MM.1S (cell line): Measurements from ENCODE around the gene FZD7.

ENCODE experiments used
- DNase-seq: peaks from one replicate; pipeline ENCODE4 v3.0.0-alpha.2; 2015
- H2AFZ ChIP-seq: fragments of 300-600 bp; sonication (generic); 2 replicates; pipeline ENCODE4 v1.6.0; 2016; ENCODE audit warnings: antibody characterized with exemption, low read length
- H3F3A ChIP-seq: fragments of 300-600 bp; sonication (generic); 2 replicates; pipeline ENCODE4 v1.6.1; 2016; ENCODE audit warnings: mild to moderate bottlenecking, antibody characterized with exemption, low read length, moderate library complexity, mixed read lengths; ENCODE audit not compliant: insufficient read depth
- H3K27ac ChIP-seq: fragments of 300-600 bp; sonication (generic); 2 replicates; pipeline ENCODE4 v1.5.1; 2016; ENCODE audit warnings: mild to moderate bottlenecking, low read length
- H3K27me3 ChIP-seq: fragments of 300-600 bp; sonication (generic); replicated peaks from 2 replicates; pipeline ENCODE4 v1.6.0; 2016; ENCODE audit warnings: low read length; ENCODE audit not compliant: insufficient read depth
- H3K36me3 ChIP-seq: fragments of 300-600 bp; sonication (generic); replicated peaks from 2 replicates; pipeline ENCODE4 v1.6.1; 2016; ENCODE audit warnings: mild to moderate bottlenecking, low read length, mixed read lengths; ENCODE audit not compliant: insufficient read depth
- H3K4me1 ChIP-seq: fragments of 300-600 bp; sonication (generic); 2 replicates; pipeline ENCODE4 v1.6.1; 2016; ENCODE audit warnings: low read length, mixed read lengths
- H3K4me2 ChIP-seq: fragments of 300-600 bp; sonication (generic); 2 replicates; pipeline ENCODE4 v1.6.0; 2016; ENCODE audit warnings: low read depth, low read length
- H3K4me3 ChIP-seq: fragments of 300-600 bp; sonication (generic); 2 replicates; pipeline ENCODE4 v1.5.1; 2016; ENCODE audit warnings: low read length, mixed read lengths
- H3K79me2 ChIP-seq: fragments of 300-600 bp; sonication (generic); 2 replicates; pipeline ENCODE4 v1.6.1; 2016; ENCODE audit warnings: mixed run types, low read length, mixed read lengths
- H3K9ac ChIP-seq: fragments of 300-600 bp; sonication (generic); 2 replicates; pipeline ENCODE4 v1.6.1; 2016; ENCODE audit warnings: low read length, mixed read lengths
- H3K9me2 ChIP-seq: fragments of 300-600 bp; sonication (generic); replicated peaks from 2 replicates; pipeline ENCODE4 v1.6.1; 2016; ENCODE audit warnings: mild to moderate bottlenecking, low read length, mixed read lengths; ENCODE audit not compliant: insufficient read depth
- H3K9me3 ChIP-seq: fragments of 300-600 bp; sonication (generic); replicated peaks from 2 replicates; pipeline ENCODE4 v1.6.1; 2016; ENCODE audit warnings: mild to moderate bottlenecking, low read length, mixed read lengths; ENCODE audit not compliant: insufficient read depth
- H4K20me1 ChIP-seq: fragments of 300-600 bp; sonication (generic); 2 replicates; pipeline ENCODE4 v1.6.1; 2016; ENCODE audit warnings: mild to moderate bottlenecking, low read length, moderate library complexity, mixed read lengths; ENCODE audit not compliant: insufficient read depth
- CTCF ChIP-seq: fragments of 300-600 bp; sonication (generic); IDR thresholded peaks from 2 replicates; pipeline ENCODE4 v1.5.1; 2016; ENCODE audit warnings: antibody characterized with exemption, low read length, mixed read lengths
- EZH2 ChIP-seq: fragments of 300-600 bp; sonication (generic); optimal IDR thresholded peaks from 2 replicates; pipeline ENCODE3; 2017; ENCODE audit warnings: low read depth, mild to moderate bottlenecking, antibody characterized with exemption, low read length, mixed read lengths
- EZH2phosphoT487 ChIP-seq: fragments of 300-600 bp; sonication (generic); IDR thresholded peaks from 2 replicates; pipeline ENCODE4 v1.6.1; 2018; ENCODE audit warnings: antibody characterized with exemption, low read length

FZD7 gene

GRCh38 chr2:202014759-202015211, 18.9 kb upstream of the FZD7 start:
- no peaks in the 10 kb centered on the region for H4K20me1 ChIP-seq
- H3K9me2 ChIP-seq, result no peaks in the 10 kb centered on the region
- TF ChIP-seq CTCF (no peak), EZH2phosphoT487 (no peak), EZH2 (no peak)
- H3K27ac ChIP-seq, result no peak overlapping the region
- no peak overlapping the region for H3K9ac ChIP-seq
- no peak overlapping the region for H2AFZ ChIP-seq
- H3F3A ChIP-seq, result no peaks in the 10 kb centered on the region
- H3K27me3 ChIP-seq, result no peaks in the 10 kb centered on the region
- H3K79me2 ChIP-seq, result no peaks in the 10 kb centered on the region
- DNase-seq, result no peak
- no peak overlapping the region for H3K4me2 ChIP-seq
- no peaks in the 10 kb centered on the region for H3K4me1 ChIP-seq
- no peaks in the 10 kb centered on the region for H3K9me3 ChIP-seq
- H3K4me3 ChIP-seq, result no peak overlapping the region
- H3K36me3 ChIP-seq, result no peaks in the 10 kb centered on the region

- no peaks in the 10 kb centered on the region for H3K9me3 ChIP-seq
- no peaks in the 10 kb centered on the region for H3K4me1 ChIP-seq
- no peaks in the 10 kb centered on the region for H4K20me1 ChIP-seq
- H3K4me3 ChIP-seq, result no peak overlapping the region
- no peak overlapping the region for H3K9ac ChIP-seq
- H3K27me3 ChIP-seq, result no peaks in the 10 kb centered on the region
- no peaks in the 10 kb centered on the region for H3K79me2 ChIP-seq
- H3K9me2 ChIP-seq, result no peaks in the 10 kb centered on the region
- no peak overlapping the region for H2AFZ ChIP-seq
- DNase-seq, result no peak
- H3F3A ChIP-seq, result no peaks in the 10 kb centered on the region
- H3K27ac ChIP-seq, result no peak overlapping the region
- no peak overlapping the region for H3K4me2 ChIP-seq
- H3K36me3 ChIP-seq, result no peaks in the 10 kb centered on the region
- TF ChIP-seq EZH2, result no peak
- TF ChIP-seq CTCF, result no peak
- no peak for TF ChIP-seq EZH2phosphoT487
Observed at GRCh38 chr2:202015471-202015870, 18.2 kb upstream of the FZD7 start.

DNA sequence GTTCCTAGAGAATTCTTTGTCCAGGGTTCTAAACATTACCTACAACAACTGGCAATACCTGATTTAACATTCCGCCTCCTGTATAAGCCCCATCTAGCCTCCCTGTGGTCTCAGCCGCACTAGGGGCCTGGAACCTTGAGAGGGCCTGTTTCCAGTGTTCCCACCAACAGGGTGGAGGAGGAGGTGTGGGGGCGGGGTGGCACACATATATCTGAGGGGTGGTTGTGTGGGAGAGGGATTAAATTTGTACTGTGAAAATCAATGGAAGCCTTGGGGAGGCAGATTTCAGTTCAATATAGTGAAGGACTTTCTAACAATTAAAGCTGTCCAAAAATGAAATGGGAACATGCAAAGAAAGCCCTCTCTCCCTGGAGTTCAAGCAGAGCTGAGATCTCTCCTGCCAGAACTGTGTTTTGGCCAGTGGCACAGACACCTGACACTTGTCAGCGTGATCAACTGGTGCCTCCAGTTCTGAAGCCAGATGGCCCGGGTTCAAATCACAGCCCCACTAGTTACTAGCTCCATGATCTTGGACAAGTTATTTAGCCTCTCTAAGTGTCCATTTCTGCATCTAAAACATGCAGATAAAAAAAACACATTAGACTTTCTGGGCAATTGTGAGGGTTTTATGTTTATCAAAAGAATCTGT, 17.0 kb upstream of the FZD7 start:
- Histone ChIP-seq H4K20me1 (no peaks in the 10 kb centered on the region), H3K9ac (no peak overlapping the region), H3K27me3 (no peaks in the 10 kb centered on the region), H3K4me1 (no peaks in the 10 kb centered on the region), H3K9me2 (no peaks in the 10 kb centered on the region), H2AFZ (no peak overlapping the region), H3F3A (no peaks in the 10 kb centered on the region), H3K9me3 (no peaks in the 10 kb centered on the region), H3K27ac (no peak overlapping the region), H3K79me2 (no peaks in the 10 kb centered on the region), H3K4me3 (no peak overlapping the region), H3K4me2 (no peak overlapping the region), H3K36me3 (no peaks in the 10 kb centered on the region)
- no peak for TF ChIP-seq EZH2phosphoT487
- TF ChIP-seq CTCF, result no peak
- no peak for TF ChIP-seq EZH2
- DNase-seq, result no peak
